Muscle layer of duodenum (tissue), 2 donors: ENCODE results near the gene SUV39H2.
"Not testable (repeated sequence)": the region's sequence is repeated elsewhere in the genome, so short reads cannot be mapped to it uniquely, and the experiment has no call there.

Source experiments
- H3K27ac ChIP-seq: one replicate; pipeline ENCODE4 v1.7.0; 2013; ENCODE audit warnings: mild to moderate bottlenecking, low read length
- H3K27me3 ChIP-seq: one replicate; pipeline ENCODE4 v1.7.0; 2013; ENCODE audit warnings: low read depth, mild to moderate bottlenecking, control low read depth, low read length
- H3K36me3 ChIP-seq, 2 donors: one replicate each; pipeline ENCODE4 v1.7.0; 2013; ENCODE audit warnings: low read length in 2 of 2, control low read depth in 1 of 2, mild to moderate bottlenecking in 1 of 2; ENCODE audit not compliant: insufficient read depth in 2 of 2, control insufficient read depth in 1 of 2
- H3K4me1 ChIP-seq, 2 donors: one replicate each; pipeline ENCODE4 v1.7.0; 2013; ENCODE audit warnings: low read length in 2 of 2, mild to moderate bottlenecking in 2 of 2, control low read depth in 1 of 2, moderate library complexity in 1 of 2; ENCODE audit not compliant: insufficient read depth in 2 of 2, control insufficient read depth in 1 of 2
- H3K4me3 ChIP-seq, 2 donors: one replicate each; pipeline ENCODE4 v1.7.0; 2013; ENCODE audit warnings: low read length in 2 of 2, low read depth in 1 of 2, mild to moderate bottlenecking in 1 of 2
- H3K9me3 ChIP-seq, 2 donors: one replicate each; pipeline ENCODE4 v1.7.0; 2013; ENCODE audit warnings: low read length in 2 of 2, control low read depth in 1 of 2, mild to moderate bottlenecking in 1 of 2; ENCODE audit not compliant: control insufficient read depth in 1 of 2
- donor health status: healthy.

Gene SUV39H2

DNA sequence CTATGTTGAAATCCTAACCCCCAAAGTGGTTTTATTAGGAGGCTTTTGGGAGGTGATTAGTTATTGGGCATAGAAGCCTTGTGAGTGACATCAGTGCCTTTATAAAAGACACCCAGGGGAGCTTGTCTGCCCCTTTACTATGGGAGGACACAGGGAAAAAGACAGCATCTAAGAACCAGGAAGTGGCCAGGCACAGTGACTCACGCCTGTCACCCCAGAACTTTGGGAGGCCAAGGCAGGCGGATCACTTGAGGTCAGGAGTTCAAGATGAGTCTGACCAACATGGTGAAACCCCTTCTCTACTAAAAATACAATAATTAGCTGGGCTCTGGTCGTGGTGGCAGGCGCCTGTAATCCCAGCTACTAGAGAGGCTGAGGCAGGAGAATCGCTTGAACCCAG, 60.3 kb downstream of the SUV39H2 start:
- not testable (repeated sequence) for H3K27ac ChIP-seq, H3K9me3 ChIP-seq, H3K4me3 ChIP-seq, H3K4me1 ChIP-seq, H3K27me3 ChIP-seq
- peaks cover 0 to 31% of the 10 kb centered on the region in 2 donors for H3K36me3 ChIP-seq

DNA sequence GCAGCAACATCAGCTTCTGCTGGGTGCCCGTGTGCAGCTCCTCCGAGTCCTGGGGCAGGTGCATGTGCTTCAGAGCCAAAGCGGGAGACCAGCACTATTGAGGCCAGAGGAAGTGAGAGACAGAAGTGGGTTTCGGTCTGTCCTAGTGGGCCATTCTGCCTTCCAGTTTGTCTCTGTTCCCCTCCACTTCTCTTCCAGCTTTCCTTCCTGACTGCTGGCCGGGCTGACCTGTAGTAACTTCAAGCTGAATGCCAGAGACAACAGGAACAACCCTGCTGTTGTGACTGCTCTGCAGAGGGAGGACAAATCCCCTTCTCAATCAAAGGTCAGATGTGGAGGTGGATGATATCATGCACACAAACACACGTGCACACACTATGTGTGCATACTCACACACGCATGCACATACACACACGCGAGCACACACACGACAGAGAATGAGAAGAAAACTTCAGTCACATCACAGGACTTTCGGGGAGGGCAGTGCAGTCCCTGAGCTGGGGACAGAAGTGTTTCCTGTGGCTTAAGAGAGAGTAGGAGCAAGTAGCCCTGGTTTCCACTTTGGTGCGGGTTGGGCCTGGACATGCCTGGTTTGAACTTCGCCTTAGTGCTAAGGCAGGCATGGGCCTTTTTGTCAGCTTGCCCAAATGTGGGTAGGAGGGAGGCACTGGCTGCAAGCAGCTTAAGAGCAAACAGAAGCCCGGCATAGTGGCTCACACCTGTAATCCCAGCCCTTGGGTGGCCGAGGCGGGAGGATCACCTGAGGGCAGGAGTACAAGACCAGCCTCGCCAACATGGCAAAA, 63.7 kb downstream of the SUV39H2 start:
- not testable (repeated sequence) for H3K27ac ChIP-seq, H3K27me3 ChIP-seq, H3K4me1 ChIP-seq, H3K9me3 ChIP-seq, H3K4me3 ChIP-seq
- peaks cover 7 to 31% of the 10 kb centered on the region in 2 donors for H3K36me3 ChIP-seq

DNA sequence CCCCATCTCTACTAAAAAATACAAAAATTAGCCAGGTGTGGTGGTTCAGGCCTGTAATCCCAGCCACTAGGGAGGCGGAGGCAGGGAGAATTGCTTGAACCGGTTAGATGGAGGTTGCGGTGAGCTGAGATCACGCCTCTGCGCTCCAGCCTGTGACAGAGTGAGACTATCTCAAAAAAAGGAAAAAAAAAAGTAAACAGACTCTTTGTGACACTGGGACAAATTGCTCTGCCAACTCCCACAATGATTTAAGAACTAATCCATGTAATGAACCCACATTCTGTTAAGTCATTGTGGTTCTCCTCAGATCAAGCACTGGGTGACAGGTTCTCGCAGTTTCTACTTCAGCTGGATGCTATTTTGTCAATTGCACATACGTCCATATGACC, 64.3 kb downstream of the SUV39H2 start:
- peaks cover 9 to 36% of the 10 kb centered on the region in 2 donors for H3K36me3 ChIP-seq
- not testable (repeated sequence) for H3K27me3 ChIP-seq, H3K9me3 ChIP-seq, H3K27ac ChIP-seq, H3K4me1 ChIP-seq, H3K4me3 ChIP-seq

DNA sequence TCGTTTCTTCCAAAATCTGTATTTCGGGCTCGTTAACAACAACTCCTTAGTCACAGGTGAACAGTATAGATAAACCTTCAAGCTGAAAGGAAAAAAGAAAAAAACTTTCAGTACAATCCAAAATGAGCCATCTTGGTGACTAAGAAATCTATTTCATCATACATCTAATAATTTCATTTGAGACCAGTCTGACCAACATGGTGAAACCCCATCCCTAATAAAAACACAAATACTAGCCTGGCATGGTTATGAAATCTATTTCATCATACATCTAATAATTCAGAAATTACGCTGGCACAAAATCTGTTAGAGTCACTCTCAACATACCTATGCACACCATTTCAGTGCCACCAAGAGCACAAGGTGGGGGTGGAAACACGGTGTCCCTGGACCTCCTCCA, 66.4 kb downstream of the SUV39H2 start:
- Histone ChIP-seq H3K36me3 (peaks cover 12 to 40% of the 10 kb centered on the region in 2 donors), H3K4me1 (no peaks in the 10 kb centered on the region)

DNA sequence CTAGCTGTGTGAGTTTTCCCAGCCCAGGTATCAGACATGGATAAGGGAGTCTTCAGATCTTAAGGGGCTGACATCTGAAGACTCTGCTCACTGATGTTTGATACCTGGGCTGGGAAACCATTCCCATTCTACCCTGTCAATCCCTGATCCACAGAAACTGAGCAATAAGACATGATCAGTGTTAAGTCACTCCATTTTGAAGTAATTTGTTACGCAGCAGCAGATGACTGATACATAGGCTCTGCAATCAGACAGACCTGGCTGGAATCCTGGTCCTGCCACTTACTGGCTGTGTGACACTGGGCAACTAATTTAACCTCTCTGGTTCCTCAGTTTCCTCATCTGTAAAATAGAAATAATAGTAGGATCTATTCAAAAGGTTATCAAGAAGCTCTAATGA, 68.6 kb downstream of the SUV39H2 start:
- H3K4me1 ChIP-seq = peaks cover 0 to 3% of the 10 kb centered on the region in 2 donors
- H3K27me3 ChIP-seq = no peaks in the 10 kb centered on the region
- H3K4me3 ChIP-seq = no peak overlapping the region
- no peak overlapping the region for H3K27ac ChIP-seq
- peaks cover 12 to 36% of the 10 kb centered on the region in 2 donors for H3K36me3 ChIP-seq
- H3K9me3 ChIP-seq = no peaks in the 10 kb centered on the region

More for the DNA sequence above, 66.4 kb downstream of the SUV39H2 start:
- Histone ChIP-seq H3K27me3 (no peaks in the 10 kb centered on the region), H3K9me3 (no peaks in the 10 kb centered on the region), H3K4me3 (no peak overlapping the region), H3K27ac (no peak overlapping the region)

DNA sequence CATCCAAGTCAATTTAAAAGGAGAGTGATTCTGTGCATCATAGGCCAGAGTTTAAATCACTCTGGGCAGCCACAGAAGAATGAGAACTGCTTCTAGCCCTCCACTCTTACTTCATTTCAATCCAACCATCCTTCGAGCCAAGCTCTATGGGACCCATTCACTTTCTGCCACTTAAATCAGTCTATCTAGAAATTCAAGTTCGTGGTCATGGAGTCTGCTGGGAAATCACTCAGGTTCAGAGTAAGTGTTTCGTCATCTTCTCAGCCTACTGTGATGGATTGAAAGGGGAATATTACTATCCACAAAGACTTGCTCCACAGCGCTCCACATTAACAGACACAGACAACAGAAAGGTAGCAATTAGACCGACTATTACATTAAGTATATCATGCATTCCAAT, 70.6 kb downstream of the SUV39H2 start:
- H3K36me3 ChIP-seq = peaks cover 12 to 28% of the 10 kb centered on the region in 2 donors
- H3K4me3 ChIP-seq = no peak overlapping the region
- H3K9me3 ChIP-seq = no peaks in the 10 kb centered on the region
- peaks cover 9 to 11% of the 10 kb centered on the region in 2 donors for H3K4me1 ChIP-seq
- H3K27me3 ChIP-seq = no peaks in the 10 kb centered on the region
- no peak overlapping the region for H3K27ac ChIP-seq

DNA sequence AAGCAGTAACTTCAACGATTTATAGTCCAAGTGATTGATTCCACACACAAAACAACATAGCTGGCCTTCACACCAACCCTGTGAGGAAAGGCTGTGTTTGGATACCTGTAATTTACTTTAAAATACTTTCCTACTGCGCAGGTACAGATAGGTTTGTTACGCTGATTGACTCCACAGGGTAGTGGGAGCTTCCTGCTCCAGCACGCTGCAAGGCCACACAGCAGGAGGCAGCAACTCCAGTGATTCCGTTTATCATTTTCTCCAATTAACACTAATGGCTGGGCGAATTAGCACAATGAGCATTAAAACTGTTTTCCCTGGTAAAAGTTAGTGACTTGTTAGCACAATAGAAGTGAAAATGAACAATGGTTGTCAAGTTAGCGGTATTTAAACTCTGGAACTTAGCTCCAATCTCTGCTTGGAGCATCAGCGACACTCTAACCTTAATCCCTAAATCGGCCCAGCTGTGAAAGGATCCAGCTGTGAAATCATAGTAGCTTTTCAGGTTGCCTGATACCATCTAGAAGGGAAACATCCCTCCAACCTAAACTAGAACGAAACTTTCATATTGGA, 74.3 kb downstream of the SUV39H2 start:
- Histone ChIP-seq H3K9me3 (no peaks in the 10 kb centered on the region), H3K4me1 (peaks cover 12 to 18% of the 10 kb centered on the region in 2 donors), H3K4me3 (peak overlapping the region; percentile 81 to 92), H3K27me3 (no peaks in the 10 kb centered on the region), H3K36me3 (peaks cover 4 to 9% of the 10 kb centered on the region in 2 donors), H3K27ac (peak overlapping the region; percentile 82)

DNA sequence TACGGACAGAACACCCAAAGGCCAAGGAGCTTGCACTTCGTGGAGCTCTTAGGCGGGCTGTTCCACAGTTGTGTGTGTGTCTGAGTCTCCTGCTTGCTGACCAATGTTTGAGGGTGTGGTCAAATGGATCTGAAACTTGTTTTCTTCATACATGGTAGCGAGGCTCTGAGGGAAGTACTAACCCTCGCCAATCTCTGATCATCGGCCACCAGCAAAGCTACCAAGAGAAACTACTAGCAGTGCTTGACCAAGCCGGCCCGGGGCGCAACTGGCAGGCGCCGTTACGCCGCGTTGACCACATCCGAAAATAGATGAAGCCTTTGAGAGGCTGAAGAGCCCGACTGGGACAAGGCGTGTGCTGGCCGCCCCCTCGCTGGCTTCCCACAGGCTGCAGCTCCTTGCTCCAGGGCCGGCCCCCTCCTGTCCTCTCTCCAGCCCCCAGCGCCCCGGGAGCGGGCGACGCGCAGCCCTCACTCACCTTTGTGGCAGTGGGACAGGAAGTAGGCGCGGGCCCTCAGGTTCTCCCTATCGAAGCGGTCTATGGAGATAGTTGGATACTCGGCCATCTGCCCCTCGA, 74.8 kb downstream of the SUV39H2 start:
- peak overlapping the region; percentile 81 to 92 for H3K4me3 ChIP-seq
- no peaks in the 10 kb centered on the region for H3K27me3 ChIP-seq
- H3K36me3 ChIP-seq = peaks cover 0 to 4% of the 10 kb centered on the region in 2 donors
- no peaks in the 10 kb centered on the region for H3K9me3 ChIP-seq
- peaks cover 12 to 18% of the 10 kb centered on the region in 2 donors for H3K4me1 ChIP-seq
- H3K27ac ChIP-seq = peak overlapping the region; percentile 82
